Sigmoid colon (tissue), 4 donors: ENCODE results near the gene ITGA5.

ENCODE experiments used
- EP300 ChIP-seq, 4 donors: sonication (generic); formaldehyde crosslinking; IDR thresholded peaks; one replicate each; pipeline ENCODE4 v1.6.1; 2017; ENCODE audit warnings: antibody characterized with exemption in 4 of 4
- TF ChIP-seq, protein P1 (sequence below), 4 experiments: fragments of 450-650 bp in 3 of 4; fragments of 200-600 bp in 1 of 4; IDR thresholded peaks; one replicate each; pipeline ENCODE4 v1.5.1; 2016 to 2019; ENCODE audit warnings: antibody characterized with exemption in 4 of 4, mild to moderate bottlenecking in 3 of 4, moderate library complexity in 2 of 4

DNA sequence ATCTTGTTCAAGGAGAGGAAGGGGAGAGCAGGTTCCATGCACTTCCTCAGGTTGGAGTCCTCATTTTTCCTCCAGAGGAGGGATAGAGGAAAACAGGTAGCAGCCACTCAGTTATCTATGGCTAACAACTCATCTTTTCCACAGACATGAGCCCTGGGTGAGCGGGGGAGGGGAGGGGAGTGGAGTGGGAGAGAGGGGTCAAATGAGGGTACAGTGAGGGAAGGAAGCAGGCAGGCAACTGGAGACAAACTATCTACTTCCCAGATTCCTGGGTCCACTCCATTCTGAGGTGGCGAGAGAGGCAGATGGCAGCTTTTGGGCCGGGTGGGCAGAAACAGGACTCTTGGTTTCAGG is 32.0 kb downstream of the ITGA5 start:
- TF ChIP-seq, protein P1, sequence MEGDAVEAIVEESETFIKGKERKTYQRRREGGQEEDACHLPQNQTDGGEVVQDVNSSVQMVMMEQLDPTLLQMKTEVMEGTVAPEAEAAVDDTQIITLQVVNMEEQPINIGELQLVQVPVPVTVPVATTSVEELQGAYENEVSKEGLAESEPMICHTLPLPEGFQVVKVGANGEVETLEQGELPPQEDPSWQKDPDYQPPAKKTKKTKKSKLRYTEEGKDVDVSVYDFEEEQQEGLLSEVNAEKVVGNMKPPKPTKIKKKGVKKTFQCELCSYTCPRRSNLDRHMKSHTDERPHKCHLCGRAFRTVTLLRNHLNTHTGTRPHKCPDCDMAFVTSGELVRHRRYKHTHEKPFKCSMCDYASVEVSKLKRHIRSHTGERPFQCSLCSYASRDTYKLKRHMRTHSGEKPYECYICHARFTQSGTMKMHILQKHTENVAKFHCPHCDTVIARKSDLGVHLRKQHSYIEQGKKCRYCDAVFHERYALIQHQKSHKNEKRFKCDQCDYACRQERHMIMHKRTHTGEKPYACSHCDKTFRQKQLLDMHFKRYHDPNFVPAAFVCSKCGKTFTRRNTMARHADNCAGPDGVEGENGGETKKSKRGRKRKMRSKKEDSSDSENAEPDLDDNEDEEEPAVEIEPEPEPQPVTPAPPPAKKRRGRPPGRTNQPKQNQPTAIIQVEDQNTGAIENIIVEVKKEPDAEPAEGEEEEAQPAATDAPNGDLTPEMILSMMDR (IDR thresholded peaks at IDR 0.05): no peak
- no peak for TF ChIP-seq EP300 (IDR thresholded peaks at IDR 0.05)
